Osteocyte (in vitro differentiated cells): ENCODE results near the gene TROAP. TPM values are rescaled to one million over a fixed set of nuclear protein-coding genes. Genes with fewer than 3 reads are reported as not detected.

ENCODE experiments used
- DNase-seq: peaks from one replicate; pipeline ENCODE4 v3.0.0; 2021; ENCODE audit warnings: mixed read lengths; ENCODE audit not compliant: unreplicated experiment; ENCODE audit errors: extremely low spot score
- H3K27ac Mint-ChIP-seq: one replicate; pipeline ENCODE4 v1.8.0; 2021; ENCODE audit warnings: mild to moderate bottlenecking, mixed read lengths; ENCODE audit not compliant: unreplicated experiment
- H3K27me3 Mint-ChIP-seq: one replicate; pipeline ENCODE4 v1.8.0; 2021; ENCODE audit warnings: mixed read lengths; ENCODE audit not compliant: unreplicated experiment
- H3K36me3 Mint-ChIP-seq: one replicate; pipeline ENCODE4 v1.8.0; 2021; ENCODE audit warnings: mixed read lengths; ENCODE audit not compliant: unreplicated experiment
- H3K4me1 Mint-ChIP-seq: one replicate; pipeline ENCODE4 v1.8.0; 2021; ENCODE audit warnings: mixed read lengths; ENCODE audit not compliant: unreplicated experiment
- H3K4me3 Mint-ChIP-seq: one replicate; pipeline ENCODE4 v1.8.0; 2021; ENCODE audit warnings: mild to moderate bottlenecking, moderate library complexity, mixed read lengths; ENCODE audit not compliant: unreplicated experiment
- H3K9me3 Mint-ChIP-seq: one replicate; pipeline ENCODE4 v1.8.0; 2021; ENCODE audit warnings: mixed read lengths; ENCODE audit not compliant: unreplicated experiment
- CTCF ChIP-seq: fragments of 200-600 bp; sonication (generic); IDR thresholded peaks from 2 replicates; pipeline ENCODE4 v1.5.0; 2021; ENCODE audit warnings: antibody characterized with exemption, mild to moderate bottlenecking, moderate library complexity
- total RNA-seq: library from RNA; stranded (reverse); gene quantifications from 2 replicates; pipeline ENCODE4 v1.2.1, GENCODE V29; 2021

The TROAP gene
- total RNA-seq, 1 donor from 2014 or later, result 9.6 TPM

GRCh38 chr12:49335955-49336644 lies 13.0 kb downstream of the TROAP start:
- no peak overlapping the region for H3K4me3 Mint-ChIP-seq
- no peak overlapping the region for H3K27ac Mint-ChIP-seq
- no peaks in the 10 kb centered on the region for H3K36me3 Mint-ChIP-seq
- no peak for DNase-seq
- H3K9me3 Mint-ChIP-seq, result no peaks in the 10 kb centered on the region
- no peak for TF ChIP-seq CTCF
- H3K4me1 Mint-ChIP-seq, result peaks cover 23% of the 10 kb centered on the region
- peaks cover 25% of the 10 kb centered on the region for H3K27me3 Mint-ChIP-seq

- peak; percentile 96 for DNase-seq
- H3K27me3 Mint-ChIP-seq, result peaks cover 25% of the 10 kb centered on the region
- no peak within 1 kb of the TSS for H3K27ac Mint-ChIP-seq
- no peaks in the 10 kb centered on the region for H3K9me3 Mint-ChIP-seq
- peak within 1 kb of the TSS; percentile 72 for H3K4me3 Mint-ChIP-seq
- peak; percentile 98 for TF ChIP-seq CTCF
- no peaks in the 10 kb centered on the region for H3K36me3 Mint-ChIP-seq
- peaks cover 20% of the 10 kb centered on the region for H3K4me1 Mint-ChIP-seq
Measured at GRCh38 chr12:49336645-49337584, 13.9 kb downstream of the TROAP start, which contains the start of gene C1QL4. C1QL4 (minus strand) TSS chr12:49337188; CDS start chr12:49336477, 711 bp downstream.

GRCh38 chr12:49338830-49339463 lies 15.9 kb downstream of the TROAP start:
- Mint-ChIP-seq H3K27ac (peak overlapping the region; percentile 34), H3K36me3 (no peaks in the 10 kb centered on the region), H3K27me3 (peaks cover 31% of the 10 kb centered on the region), H3K4me1 (peaks cover 32% of the 10 kb centered on the region), H3K9me3 (no peaks in the 10 kb centered on the region), H3K4me3 (no peak overlapping the region)
- no peak for DNase-seq
- no peak for TF ChIP-seq CTCF

- no peaks in the 10 kb centered on the region for H3K9me3 Mint-ChIP-seq
- H3K27me3 Mint-ChIP-seq, result peaks cover 35% of the 10 kb centered on the region
- no peak for TF ChIP-seq CTCF
- H3K27ac Mint-ChIP-seq, result peak overlapping the region; percentile 34
- H3K4me1 Mint-ChIP-seq, result peaks cover 33% of the 10 kb centered on the region
- DNase-seq, result no peak
- no peaks in the 10 kb centered on the region for H3K36me3 Mint-ChIP-seq
- no peak overlapping the region for H3K4me3 Mint-ChIP-seq
Measured at GRCh38 chr12:49339464-49339861, 16.4 kb downstream of the TROAP start.
